HL-60 (cell line): ENCODE results near the gene SLC23A2.

Experiments
- DNase-seq, 2 experiments: peaks; one replicate each; pipeline ENCODE4 v3.0.0-alpha.2; 2010 to 2020; ENCODE audit warnings: low read depth in 1 of 2, low spot score in 1 of 2
- H3K27ac ChIP-seq: fragments of 250-450 bp; sonication (Bioruptor Pico); replicated peaks from 2 replicates; pipeline ENCODE4 v1.5.1; 2020; ENCODE audit warnings: mild to moderate bottlenecking, moderate library complexity
- H3K27me3 ChIP-seq: fragments of 250-450 bp; sonication (Bioruptor Pico); 2 replicates; pipeline ENCODE4 v1.5.1; 2021; ENCODE audit warnings: mild to moderate bottlenecking, moderate library complexity; ENCODE audit not compliant: insufficient read depth, poor library complexity, severe bottlenecking
- H3K4me3 ChIP-seq: replicated peaks from 2 replicates; pipeline ENCODE4 v1.5.1; 2011; ENCODE audit warnings: mild to moderate bottlenecking, control low read depth, low read length; ENCODE audit not compliant: insufficient read depth
- GABPA ChIP-seq: IDR thresholded peaks from 2 replicates; pipeline ENCODE4 v1.6.1; 2012; ENCODE audit warnings: low read depth
- POLR2AphosphoS5 ChIP-seq: IDR thresholded peaks from 2 replicates; pipeline ENCODE4 v1.6.1; 2012; ENCODE audit warnings: low read depth
- SPI1 ChIP-seq: IDR thresholded peaks from 2 replicates; pipeline ENCODE4 v1.6.1; 2012; ENCODE audit warnings: low read depth, mild to moderate bottlenecking, borderline replicate concordance
- TF ChIP-seq, protein P1 (sequence below): IDR thresholded peaks from one replicate; pipeline ENCODE4 v1.5.1; 2011; ENCODE audit warnings: low read length, control low read depth, inconsistent platforms; ENCODE audit not compliant: insufficient read depth
- TF ChIP-seq, protein P2 (sequence below): IDR thresholded peaks from 2 replicates; pipeline ENCODE4 v1.6.1; 2012; ENCODE audit warnings: low read depth; ENCODE audit not compliant: insufficient replicate concordance

The SLC23A2 gene

DNA sequence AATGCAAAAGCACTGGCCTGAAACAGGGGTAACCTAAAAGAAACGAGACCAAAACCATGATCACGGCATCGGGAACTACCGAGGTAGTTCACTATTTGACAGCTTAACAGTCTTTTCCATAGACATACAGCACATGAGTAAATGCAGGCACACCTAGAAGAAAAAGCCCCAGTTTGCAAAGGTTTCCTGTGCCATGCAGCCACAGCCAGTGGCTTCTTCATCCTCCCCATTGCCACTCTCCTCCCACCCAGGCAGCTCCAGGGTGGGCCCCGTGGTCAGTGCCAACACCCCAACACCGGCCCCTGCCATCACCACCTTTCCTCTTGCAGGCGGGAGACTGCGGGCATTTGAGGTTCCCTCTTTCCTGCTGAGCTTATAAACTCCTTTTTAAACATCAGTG, 115.4 kb downstream of the SLC23A2 start:
- Histone ChIP-seq H3K27ac (no peak overlapping the region), H3K27me3 (no peaks in the 10 kb centered on the region), H3K4me3 (no peak overlapping the region)
- DNase-seq: peak in 1 of 2 experiments; percentile 46
- TF ChIP-seq GABPA (no peak), POLR2AphosphoS5 (no peak), SPI1 (no peak)
- TF ChIP-seq, protein P1, sequence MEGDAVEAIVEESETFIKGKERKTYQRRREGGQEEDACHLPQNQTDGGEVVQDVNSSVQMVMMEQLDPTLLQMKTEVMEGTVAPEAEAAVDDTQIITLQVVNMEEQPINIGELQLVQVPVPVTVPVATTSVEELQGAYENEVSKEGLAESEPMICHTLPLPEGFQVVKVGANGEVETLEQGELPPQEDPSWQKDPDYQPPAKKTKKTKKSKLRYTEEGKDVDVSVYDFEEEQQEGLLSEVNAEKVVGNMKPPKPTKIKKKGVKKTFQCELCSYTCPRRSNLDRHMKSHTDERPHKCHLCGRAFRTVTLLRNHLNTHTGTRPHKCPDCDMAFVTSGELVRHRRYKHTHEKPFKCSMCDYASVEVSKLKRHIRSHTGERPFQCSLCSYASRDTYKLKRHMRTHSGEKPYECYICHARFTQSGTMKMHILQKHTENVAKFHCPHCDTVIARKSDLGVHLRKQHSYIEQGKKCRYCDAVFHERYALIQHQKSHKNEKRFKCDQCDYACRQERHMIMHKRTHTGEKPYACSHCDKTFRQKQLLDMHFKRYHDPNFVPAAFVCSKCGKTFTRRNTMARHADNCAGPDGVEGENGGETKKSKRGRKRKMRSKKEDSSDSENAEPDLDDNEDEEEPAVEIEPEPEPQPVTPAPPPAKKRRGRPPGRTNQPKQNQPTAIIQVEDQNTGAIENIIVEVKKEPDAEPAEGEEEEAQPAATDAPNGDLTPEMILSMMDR: no peak
- TF ChIP-seq, protein P2, sequence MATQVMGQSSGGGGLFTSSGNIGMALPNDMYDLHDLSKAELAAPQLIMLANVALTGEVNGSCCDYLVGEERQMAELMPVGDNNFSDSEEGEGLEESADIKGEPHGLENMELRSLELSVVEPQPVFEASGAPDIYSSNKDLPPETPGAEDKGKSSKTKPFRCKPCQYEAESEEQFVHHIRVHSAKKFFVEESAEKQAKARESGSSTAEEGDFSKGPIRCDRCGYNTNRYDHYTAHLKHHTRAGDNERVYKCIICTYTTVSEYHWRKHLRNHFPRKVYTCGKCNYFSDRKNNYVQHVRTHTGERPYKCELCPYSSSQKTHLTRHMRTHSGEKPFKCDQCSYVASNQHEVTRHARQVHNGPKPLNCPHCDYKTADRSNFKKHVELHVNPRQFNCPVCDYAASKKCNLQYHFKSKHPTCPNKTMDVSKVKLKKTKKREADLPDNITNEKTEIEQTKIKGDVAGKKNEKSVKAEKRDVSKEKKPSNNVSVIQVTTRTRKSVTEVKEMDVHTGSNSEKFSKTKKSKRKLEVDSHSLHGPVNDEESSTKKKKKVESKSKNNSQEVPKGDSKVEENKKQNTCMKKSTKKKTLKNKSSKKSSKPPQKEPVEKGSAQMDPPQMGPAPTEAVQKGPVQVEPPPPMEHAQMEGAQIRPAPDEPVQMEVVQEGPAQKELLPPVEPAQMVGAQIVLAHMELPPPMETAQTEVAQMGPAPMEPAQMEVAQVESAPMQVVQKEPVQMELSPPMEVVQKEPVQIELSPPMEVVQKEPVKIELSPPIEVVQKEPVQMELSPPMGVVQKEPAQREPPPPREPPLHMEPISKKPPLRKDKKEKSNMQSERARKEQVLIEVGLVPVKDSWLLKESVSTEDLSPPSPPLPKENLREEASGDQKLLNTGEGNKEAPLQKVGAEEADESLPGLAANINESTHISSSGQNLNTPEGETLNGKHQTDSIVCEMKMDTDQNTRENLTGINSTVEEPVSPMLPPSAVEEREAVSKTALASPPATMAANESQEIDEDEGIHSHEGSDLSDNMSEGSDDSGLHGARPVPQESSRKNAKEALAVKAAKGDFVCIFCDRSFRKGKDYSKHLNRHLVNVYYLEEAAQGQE: no peak

DNA sequence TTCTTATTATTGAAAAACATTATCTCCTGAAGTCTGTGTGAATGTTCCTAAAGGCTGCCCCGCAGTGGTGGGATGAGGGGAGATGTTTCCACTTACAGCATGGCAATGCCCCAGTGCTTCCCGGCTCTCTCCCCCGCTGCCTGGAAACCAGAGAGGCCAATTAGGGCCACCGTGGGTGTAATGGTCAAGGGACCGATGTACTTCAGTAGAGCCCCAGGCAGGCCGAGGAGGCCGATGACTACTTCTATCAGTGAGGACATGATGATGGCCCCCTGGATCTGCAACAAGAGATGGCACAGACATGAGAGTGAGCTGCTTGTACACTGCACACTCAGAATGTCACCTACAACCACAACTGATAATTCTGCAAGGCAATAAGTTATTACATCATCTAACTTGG, 117.8 kb downstream of the SLC23A2 start:
- DNase-seq: no peak
- TF ChIP-seq POLR2AphosphoS5: no peak
- TF ChIP-seq SPI1: no peak
- TF ChIP-seq, protein P2: no peak
- TF ChIP-seq, protein P1: no peak
- TF ChIP-seq GABPA: no peak
- Histone ChIP-seq H3K27me3 (no peaks in the 10 kb centered on the region), H3K4me3 (no peak overlapping the region), H3K27ac (no peak overlapping the region)

DNA sequence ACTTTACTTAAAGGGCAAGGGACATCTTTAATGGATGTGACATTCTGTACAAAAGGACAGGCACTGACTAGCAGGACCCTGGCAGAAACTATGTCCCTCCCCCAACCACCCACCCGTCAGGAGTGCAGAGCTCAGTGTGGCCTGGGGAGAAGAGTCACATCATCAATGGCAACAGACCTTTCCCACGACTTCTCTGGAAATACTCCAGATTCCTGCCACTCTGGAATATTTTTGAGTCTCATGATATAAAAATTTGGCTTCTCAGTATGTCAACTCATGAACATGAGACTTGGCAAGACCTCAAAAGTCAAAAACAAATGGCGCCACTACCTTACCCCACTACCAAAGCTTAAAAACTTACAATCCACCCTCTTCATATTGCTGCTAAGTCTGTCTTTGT, 118.3 kb downstream of the SLC23A2 start:
- H3K27ac ChIP-seq: no peak overlapping the region
- no peak for DNase-seq
- TF ChIP-seq, protein P1: no peak
- TF ChIP-seq GABPA: no peak
- TF ChIP-seq, protein P2: no peak
- TF ChIP-seq SPI1: no peak
- no peak for TF ChIP-seq POLR2AphosphoS5
- H3K27me3 ChIP-seq: no peaks in the 10 kb centered on the region
- no peak overlapping the region for H3K4me3 ChIP-seq
